ENCODE data around the gene UBE3C.

The UBE3C gene

DNA sequence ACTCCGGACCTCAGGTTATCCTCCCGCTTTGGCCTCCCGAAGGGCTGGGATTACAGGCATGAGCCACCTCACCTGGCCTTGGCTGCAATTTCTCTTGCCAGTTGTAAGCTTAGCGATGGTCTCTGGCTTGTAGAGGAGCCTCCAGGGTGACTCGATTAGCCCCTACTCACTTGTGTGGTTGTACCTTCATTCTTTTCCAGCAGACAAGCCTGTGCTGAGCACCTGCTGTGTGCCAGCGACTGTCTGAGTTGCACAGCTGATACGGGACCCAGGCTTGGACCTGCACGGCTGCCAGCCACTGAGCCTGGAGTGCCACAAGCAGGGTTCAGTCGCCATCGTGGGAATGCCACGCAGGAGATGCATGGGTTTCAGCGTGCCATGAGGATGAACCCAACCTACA lies 156.0 kb downstream of the UBE3C start:
- DNase-seq (ENCODE audit: low read depth), result no peak
- TF ChIP-seq, protein P1, sequence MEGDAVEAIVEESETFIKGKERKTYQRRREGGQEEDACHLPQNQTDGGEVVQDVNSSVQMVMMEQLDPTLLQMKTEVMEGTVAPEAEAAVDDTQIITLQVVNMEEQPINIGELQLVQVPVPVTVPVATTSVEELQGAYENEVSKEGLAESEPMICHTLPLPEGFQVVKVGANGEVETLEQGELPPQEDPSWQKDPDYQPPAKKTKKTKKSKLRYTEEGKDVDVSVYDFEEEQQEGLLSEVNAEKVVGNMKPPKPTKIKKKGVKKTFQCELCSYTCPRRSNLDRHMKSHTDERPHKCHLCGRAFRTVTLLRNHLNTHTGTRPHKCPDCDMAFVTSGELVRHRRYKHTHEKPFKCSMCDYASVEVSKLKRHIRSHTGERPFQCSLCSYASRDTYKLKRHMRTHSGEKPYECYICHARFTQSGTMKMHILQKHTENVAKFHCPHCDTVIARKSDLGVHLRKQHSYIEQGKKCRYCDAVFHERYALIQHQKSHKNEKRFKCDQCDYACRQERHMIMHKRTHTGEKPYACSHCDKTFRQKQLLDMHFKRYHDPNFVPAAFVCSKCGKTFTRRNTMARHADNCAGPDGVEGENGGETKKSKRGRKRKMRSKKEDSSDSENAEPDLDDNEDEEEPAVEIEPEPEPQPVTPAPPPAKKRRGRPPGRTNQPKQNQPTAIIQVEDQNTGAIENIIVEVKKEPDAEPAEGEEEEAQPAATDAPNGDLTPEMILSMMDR (conservative IDR thresholded peaks at IDR 0.05; ENCODE audit: control insufficient read depth, insufficient read depth, low read depth, low read length), result no peak
- H3K4me3 ChIP-seq (ENCODE audit: control insufficient read depth, low read depth, low read length), result no peak overlapping the region

- no peak overlapping the region for H3K4me3 ChIP-seq (ENCODE audit: control insufficient read depth, low read depth, low read length)
- no peak for DNase-seq (ENCODE audit: low read depth)
- TF ChIP-seq, protein P1 (conservative IDR thresholded peaks at IDR 0.05; ENCODE audit: control insufficient read depth, insufficient read depth, low read depth, low read length), result no peak
Measured at GRCh38 chr7:157295338-157295737, 156.6 kb downstream of the UBE3C start.

DNA sequence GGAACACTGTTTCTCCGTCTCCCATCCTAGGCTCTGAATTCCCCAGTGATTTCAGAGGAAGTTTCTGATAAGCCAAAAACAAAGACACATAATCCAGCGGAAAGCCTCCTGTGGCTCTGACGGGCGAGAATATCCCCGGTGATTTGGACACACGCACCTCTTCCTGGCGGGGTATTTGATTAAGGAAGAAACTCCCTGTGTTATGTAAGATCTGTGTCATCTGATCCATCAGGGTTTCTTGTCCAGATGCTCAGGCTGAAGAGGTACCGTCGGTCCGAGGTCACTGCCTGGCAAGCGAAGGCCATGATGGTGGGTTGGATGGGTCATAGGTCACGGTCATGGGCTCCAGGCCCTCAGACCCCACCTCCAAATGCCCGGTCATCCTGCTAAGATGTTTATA lies 158.5 kb downstream of the UBE3C start:
- TF ChIP-seq, protein P1 (conservative IDR thresholded peaks at IDR 0.05; ENCODE audit: control insufficient read depth, insufficient read depth, low read depth, low read length), result no peak
- no peak overlapping the region for H3K4me3 ChIP-seq (ENCODE audit: control insufficient read depth, low read depth, low read length)
- DNase-seq (ENCODE audit: low read depth), result no peak

GRCh38 chr7:157299317-157299612 lies 160.5 kb downstream of the UBE3C start:
- TF ChIP-seq, protein P1 (conservative IDR thresholded peaks at IDR 0.05; ENCODE audit: control insufficient read depth, insufficient read depth, low read depth, low read length), result no peak

GRCh38 chr7:157299613-157300368 lies 161.1 kb downstream of the UBE3C start:
- peak overlapping the region; percentile 10 for H3K4me3 ChIP-seq (ENCODE audit: control insufficient read depth, low read depth, low read length)
- TF ChIP-seq, protein P1 (conservative IDR thresholded peaks at IDR 0.05; ENCODE audit: control insufficient read depth, insufficient read depth, low read depth, low read length), result peak; percentile 15
- DNase-seq (ENCODE audit: low read depth), result no peak

More at GRCh38 chr7:157299317-157299612, 160.5 kb downstream of the UBE3C start:
- no peak for DNase-seq (ENCODE audit: low read depth)
- H3K4me3 ChIP-seq (ENCODE audit: control insufficient read depth, low read depth, low read length), result no peak overlapping the region

GRCh38 chr7:157300369-157300825 lies 161.7 kb downstream of the UBE3C start:
- TF ChIP-seq, protein P1 (conservative IDR thresholded peaks at IDR 0.05; ENCODE audit: control insufficient read depth, insufficient read depth, low read depth, low read length), result no peak
- peak overlapping the region; percentile 10 for H3K4me3 ChIP-seq (ENCODE audit: control insufficient read depth, low read depth, low read length)
- peak; percentile 51 for DNase-seq (ENCODE audit: low read depth)
